GM23338 (cell line): ENCODE measurements around the gene OR7G1.

Experiments used
- CREB1 ChIP-seq: fragments of 250-450 bp; sonication (Bioruptor Pico); IDR thresholded peaks from 2 replicates; pipeline ENCODE4 v1.5.0; 2020; ENCODE audit warnings: low read depth, mild to moderate bottlenecking, moderate library complexity
- EZH2 ChIP-seq: fragments of 200-600 bp; sonication (generic); IDR thresholded peaks from one replicate; pipeline ENCODE4 v1.8.0; 2017; ENCODE audit warnings: antibody characterized with exemption, mild to moderate bottlenecking, low read depth; ENCODE audit not compliant: unreplicated experiment
- EZH2phosphoT487 ChIP-seq: fragments of 200-600 bp; sonication (generic); IDR thresholded peaks from one replicate; pipeline ENCODE4 v1.8.1; 2018; ENCODE audit warnings: antibody characterized with exemption; ENCODE audit not compliant: unreplicated experiment
- JUNB ChIP-seq: IDR thresholded peaks from one replicate; pipeline ENCODE4 v1.6.1; 2016; ENCODE audit warnings: antibody characterized with exemption; ENCODE audit not compliant: unreplicated experiment
- NANOG ChIP-seq: IDR thresholded peaks from 2 replicates; pipeline ENCODE4 v1.6.1; 2016; ENCODE audit warnings: antibody characterized with exemption, borderline replicate concordance
- POLR2AphosphoS5 ChIP-seq: IDR thresholded peaks from 2 replicates; pipeline ENCODE4 v1.6.1; 2016; ENCODE audit warnings: antibody characterized with exemption, low read depth
- STAT1 ChIP-seq: IDR thresholded peaks from one replicate; pipeline ENCODE4 v1.6.1; 2016; ENCODE audit warnings: antibody characterized with exemption; ENCODE audit not compliant: unreplicated experiment
- TF ChIP-seq, protein P1 (sequence below), 2 experiments: fragments of 200-600 bp in 1 of 2; sonication (generic) in 1 of 2; conservative IDR thresholded peaks; 2 replicates each; pipeline versions ENCODE4 v1.5.1 to v1.6.1; 2016 to 2017; ENCODE audit warnings: antibody characterized with exemption in 2 of 2, low read depth in 2 of 2, mild to moderate bottlenecking in 2 of 2, moderate library complexity in 1 of 2
- TF ChIP-seq, protein P2 (sequence below): IDR thresholded peaks from one replicate; pipeline ENCODE4 v1.6.1; 2018; ENCODE audit warnings: antibody characterized with exemption; ENCODE audit not compliant: unreplicated experiment
- TF ChIP-seq, protein P3 (sequence below): fragments of 250-450 bp; sonication (Bioruptor Pico); IDR thresholded peaks from 2 replicates; pipeline ENCODE4 v1.5.0; 2020; ENCODE audit warnings: mild to moderate bottlenecking, moderate library complexity
- TF ChIP-seq, protein P4 (sequence below): IDR thresholded peaks from 2 replicates; pipeline ENCODE4 v1.6.1; 2016; ENCODE audit warnings: antibody characterized with exemption

DNA sequence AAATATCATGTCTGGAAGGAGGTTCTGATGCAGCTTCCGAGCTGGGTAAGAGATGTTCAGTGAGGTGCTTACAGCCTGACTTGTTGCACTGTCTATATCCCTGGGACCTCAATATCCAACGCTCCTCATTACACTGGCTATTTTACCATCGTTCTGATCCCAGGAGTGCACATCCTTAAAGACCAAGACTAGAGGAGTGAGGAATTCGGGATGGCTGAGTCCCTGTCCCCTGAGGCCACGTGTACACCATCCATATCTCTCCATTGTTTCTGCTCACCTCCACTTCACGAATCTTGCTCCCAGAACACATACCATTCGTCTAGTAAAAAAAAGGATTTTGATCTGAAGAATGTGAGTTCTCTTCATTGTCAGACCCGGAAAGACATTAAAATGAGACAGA lies 8.2 kb downstream of the OR7G1 start, which contains the start of gene OR7G2:
- TF ChIP-seq, protein P1, sequence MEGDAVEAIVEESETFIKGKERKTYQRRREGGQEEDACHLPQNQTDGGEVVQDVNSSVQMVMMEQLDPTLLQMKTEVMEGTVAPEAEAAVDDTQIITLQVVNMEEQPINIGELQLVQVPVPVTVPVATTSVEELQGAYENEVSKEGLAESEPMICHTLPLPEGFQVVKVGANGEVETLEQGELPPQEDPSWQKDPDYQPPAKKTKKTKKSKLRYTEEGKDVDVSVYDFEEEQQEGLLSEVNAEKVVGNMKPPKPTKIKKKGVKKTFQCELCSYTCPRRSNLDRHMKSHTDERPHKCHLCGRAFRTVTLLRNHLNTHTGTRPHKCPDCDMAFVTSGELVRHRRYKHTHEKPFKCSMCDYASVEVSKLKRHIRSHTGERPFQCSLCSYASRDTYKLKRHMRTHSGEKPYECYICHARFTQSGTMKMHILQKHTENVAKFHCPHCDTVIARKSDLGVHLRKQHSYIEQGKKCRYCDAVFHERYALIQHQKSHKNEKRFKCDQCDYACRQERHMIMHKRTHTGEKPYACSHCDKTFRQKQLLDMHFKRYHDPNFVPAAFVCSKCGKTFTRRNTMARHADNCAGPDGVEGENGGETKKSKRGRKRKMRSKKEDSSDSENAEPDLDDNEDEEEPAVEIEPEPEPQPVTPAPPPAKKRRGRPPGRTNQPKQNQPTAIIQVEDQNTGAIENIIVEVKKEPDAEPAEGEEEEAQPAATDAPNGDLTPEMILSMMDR (conservative IDR thresholded peaks at IDR 0.05; ENCODE audit: low read depth in 2 of 2): no peak
- TF ChIP-seq EZH2phosphoT487 (no peak), EZH2 (no peak), CREB1 (no peak), POLR2AphosphoS5 (no peak), JUNB (no peak), STAT1 (no peak), NANOG (no peak)
- TF ChIP-seq, protein P2, sequence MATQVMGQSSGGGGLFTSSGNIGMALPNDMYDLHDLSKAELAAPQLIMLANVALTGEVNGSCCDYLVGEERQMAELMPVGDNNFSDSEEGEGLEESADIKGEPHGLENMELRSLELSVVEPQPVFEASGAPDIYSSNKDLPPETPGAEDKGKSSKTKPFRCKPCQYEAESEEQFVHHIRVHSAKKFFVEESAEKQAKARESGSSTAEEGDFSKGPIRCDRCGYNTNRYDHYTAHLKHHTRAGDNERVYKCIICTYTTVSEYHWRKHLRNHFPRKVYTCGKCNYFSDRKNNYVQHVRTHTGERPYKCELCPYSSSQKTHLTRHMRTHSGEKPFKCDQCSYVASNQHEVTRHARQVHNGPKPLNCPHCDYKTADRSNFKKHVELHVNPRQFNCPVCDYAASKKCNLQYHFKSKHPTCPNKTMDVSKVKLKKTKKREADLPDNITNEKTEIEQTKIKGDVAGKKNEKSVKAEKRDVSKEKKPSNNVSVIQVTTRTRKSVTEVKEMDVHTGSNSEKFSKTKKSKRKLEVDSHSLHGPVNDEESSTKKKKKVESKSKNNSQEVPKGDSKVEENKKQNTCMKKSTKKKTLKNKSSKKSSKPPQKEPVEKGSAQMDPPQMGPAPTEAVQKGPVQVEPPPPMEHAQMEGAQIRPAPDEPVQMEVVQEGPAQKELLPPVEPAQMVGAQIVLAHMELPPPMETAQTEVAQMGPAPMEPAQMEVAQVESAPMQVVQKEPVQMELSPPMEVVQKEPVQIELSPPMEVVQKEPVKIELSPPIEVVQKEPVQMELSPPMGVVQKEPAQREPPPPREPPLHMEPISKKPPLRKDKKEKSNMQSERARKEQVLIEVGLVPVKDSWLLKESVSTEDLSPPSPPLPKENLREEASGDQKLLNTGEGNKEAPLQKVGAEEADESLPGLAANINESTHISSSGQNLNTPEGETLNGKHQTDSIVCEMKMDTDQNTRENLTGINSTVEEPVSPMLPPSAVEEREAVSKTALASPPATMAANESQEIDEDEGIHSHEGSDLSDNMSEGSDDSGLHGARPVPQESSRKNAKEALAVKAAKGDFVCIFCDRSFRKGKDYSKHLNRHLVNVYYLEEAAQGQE: no peak
- TF ChIP-seq, protein P3, sequence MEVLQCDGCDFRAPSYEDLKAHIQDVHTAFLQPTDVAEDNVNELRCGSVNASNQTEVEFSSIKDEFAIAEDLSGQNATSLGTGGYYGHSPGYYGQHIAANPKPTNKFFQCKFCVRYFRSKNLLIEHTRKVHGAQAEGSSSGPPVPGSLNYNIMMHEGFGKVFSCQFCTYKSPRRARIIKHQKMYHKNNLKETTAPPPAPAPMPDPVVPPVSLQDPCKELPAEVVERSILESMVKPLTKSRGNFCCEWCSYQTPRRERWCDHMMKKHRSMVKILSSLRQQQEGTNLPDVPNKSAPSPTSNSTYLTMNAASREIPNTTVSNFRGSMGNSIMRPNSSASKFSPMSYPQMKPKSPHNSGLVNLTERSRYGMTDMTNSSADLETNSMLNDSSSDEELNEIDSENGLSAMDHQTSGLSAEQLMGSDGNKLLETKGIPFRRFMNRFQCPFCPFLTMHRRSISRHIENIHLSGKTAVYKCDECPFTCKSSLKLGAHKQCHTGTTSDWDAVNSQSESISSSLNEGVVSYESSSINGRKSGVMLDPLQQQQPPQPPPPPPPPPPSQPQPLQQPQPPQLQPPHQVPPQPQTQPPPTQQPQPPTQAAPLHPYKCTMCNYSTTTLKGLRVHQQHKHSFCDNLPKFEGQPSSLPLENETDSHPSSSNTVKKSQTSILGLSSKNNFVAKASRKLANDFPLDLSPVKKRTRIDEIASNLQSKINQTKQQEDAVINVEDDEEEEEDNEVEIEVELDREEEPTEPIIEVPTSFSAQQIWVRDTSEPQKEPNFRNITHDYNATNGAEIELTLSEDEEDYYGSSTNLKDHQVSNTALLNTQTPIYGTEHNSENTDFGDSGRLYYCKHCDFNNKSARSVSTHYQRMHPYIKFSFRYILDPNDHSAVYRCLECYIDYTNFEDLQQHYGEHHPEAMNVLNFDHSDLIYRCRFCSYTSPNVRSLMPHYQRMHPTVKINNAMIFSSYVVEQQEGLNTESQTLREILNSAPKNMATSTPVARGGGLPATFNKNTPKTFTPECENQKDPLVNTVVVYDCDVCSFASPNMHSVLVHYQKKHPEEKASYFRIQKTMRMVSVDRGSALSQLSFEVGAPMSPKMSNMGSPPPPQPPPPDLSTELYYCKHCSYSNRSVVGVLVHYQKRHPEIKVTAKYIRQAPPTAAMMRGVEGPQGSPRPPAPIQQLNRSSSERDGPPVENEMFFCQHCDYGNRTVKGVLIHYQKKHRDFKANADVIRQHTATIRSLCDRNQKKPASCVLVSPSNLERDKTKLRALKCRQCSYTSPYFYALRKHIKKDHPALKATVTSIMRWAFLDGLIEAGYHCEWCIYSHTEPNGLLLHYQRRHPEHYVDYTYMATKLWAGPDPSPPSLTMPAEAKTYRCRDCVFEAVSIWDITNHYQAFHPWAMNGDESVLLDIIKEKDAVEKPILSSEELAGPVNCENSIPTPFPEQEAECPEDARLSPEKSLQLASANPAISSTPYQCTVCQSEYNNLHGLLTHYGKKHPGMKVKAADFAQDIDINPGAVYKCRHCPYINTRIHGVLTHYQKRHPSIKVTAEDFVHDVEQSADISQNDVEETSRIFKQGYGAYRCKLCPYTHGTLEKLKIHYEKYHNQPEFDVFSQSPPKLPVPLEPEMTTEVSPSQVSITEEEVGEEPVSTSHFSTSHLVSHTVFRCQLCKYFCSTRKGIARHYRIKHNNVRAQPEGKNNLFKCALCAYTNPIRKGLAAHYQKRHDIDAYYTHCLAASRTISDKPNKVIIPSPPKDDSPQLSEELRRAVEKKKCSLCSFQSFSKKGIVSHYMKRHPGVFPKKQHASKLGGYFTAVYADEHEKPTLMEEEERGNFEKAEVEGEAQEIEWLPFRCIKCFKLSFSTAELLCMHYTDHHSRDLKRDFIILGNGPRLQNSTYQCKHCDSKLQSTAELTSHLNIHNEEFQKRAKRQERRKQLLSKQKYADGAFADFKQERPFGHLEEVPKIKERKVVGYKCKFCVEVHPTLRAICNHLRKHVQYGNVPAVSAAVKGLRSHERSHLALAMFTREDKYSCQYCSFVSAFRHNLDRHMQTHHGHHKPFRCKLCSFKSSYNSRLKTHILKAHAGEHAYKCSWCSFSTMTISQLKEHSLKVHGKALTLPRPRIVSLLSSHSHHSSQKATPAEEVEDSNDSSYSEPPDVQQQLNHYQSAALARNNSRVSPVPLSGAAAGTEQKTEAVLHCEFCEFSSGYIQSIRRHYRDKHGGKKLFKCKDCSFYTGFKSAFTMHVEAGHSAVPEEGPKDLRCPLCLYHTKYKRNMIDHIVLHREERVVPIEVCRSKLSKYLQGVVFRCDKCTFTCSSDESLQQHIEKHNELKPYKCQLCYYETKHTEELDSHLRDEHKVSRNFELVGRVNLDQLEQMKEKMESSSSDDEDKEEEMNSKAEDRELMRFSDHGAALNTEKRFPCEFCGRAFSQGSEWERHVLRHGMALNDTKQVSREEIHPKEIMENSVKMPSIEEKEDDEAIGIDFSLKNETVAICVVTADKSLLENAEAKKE: no peak
- TF ChIP-seq, protein P4, sequence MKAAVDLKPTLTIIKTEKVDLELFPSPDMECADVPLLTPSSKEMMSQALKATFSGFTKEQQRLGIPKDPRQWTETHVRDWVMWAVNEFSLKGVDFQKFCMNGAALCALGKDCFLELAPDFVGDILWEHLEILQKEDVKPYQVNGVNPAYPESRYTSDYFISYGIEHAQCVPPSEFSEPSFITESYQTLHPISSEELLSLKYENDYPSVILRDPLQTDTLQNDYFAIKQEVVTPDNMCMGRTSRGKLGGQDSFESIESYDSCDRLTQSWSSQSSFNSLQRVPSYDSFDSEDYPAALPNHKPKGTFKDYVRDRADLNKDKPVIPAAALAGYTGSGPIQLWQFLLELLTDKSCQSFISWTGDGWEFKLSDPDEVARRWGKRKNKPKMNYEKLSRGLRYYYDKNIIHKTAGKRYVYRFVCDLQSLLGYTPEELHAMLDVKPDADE: no peak
